Thymus (tissue), 11 donors: ENCODE results near the gene ECE2. TPM values are rescaled to one million over a fixed set of nuclear protein-coding genes. Genes with fewer than 3 reads are reported as not detected.
"Not testable (repeated sequence)": the region's sequence is repeated elsewhere in the genome, so short reads cannot be mapped to it uniquely, and the experiment has no call there.

Experiments used
- DNase-seq, 9 donors: peaks; one replicate each; pipeline ENCODE4 v3.0.0-alpha.2; 2013; ENCODE audit warnings: low spot score in 9 of 9, low read depth in 6 of 9, missing footprints in 1 of 9
- H3K27ac ChIP-seq, 2 donors: one replicate each; pipeline ENCODE4 v1.5.1; 2013; ENCODE audit warnings: control low read depth in 1 of 2, low read depth in 1 of 2, low read length in 1 of 2, mild to moderate bottlenecking in 1 of 2, moderate library complexity in 1 of 2
- H3K27me3 ChIP-seq, 2 donors: one replicate each; pipeline ENCODE4 v1.5.1; 2013; ENCODE audit warnings: low read length in 1 of 2; ENCODE audit not compliant: control insufficient read depth in 2 of 2, insufficient read depth in 1 of 2
- H3K36me3 ChIP-seq, 2 donors: one replicate each; pipeline ENCODE4 v1.5.1; 2013; ENCODE audit warnings: low read length in 1 of 2, mild to moderate bottlenecking in 1 of 2, moderate library complexity in 1 of 2; ENCODE audit not compliant: control insufficient read depth in 2 of 2, insufficient read depth in 2 of 2
- H3K4me1 ChIP-seq, 2 donors: one replicate each; pipeline ENCODE4 v1.5.1; 2013; ENCODE audit warnings: low read length in 2 of 2; ENCODE audit not compliant: control insufficient read depth in 2 of 2, insufficient read depth in 2 of 2
- H3K4me3 ChIP-seq, 2 donors: one replicate each; pipeline ENCODE4 v1.5.1; 2013; ENCODE audit warnings: low read length in 2 of 2, control low read depth in 1 of 2, mild to moderate bottlenecking in 1 of 2
- H3K9me3 ChIP-seq, 2 donors: one replicate each; pipeline ENCODE4 v1.5.1; 2013; ENCODE audit warnings: low read length in 1 of 2, mild to moderate bottlenecking in 1 of 2; ENCODE audit not compliant: control insufficient read depth in 2 of 2, insufficient read depth in 1 of 2
- WGBS: extraction: QIAGEN DNeasy Blood & Tissue Kit; methylation state at CpG from one replicate; pipeline ENCODE4 v1.1.7; 2013; 5-methylcytosine and 5-hydroxymethylcytosine counted together
- polyA plus RNA-seq: library from polyadenylated mRNA; stranded (reverse); fragments of 200-250 nt; gene quantifications from one replicate; pipeline ENCODE4 v1.2.3, GENCODE V29; 2013
- total RNA-seq: library from RNA; stranded (reverse); fragments of 120-200 nt; gene quantifications from one replicate; pipeline ENCODE4 v1.2.4, GENCODE V29; 2013
- donor health status: healthy.

The ECE2 gene
- total and polyA plus RNA-seq, 2 donors: not detected

DNA sequence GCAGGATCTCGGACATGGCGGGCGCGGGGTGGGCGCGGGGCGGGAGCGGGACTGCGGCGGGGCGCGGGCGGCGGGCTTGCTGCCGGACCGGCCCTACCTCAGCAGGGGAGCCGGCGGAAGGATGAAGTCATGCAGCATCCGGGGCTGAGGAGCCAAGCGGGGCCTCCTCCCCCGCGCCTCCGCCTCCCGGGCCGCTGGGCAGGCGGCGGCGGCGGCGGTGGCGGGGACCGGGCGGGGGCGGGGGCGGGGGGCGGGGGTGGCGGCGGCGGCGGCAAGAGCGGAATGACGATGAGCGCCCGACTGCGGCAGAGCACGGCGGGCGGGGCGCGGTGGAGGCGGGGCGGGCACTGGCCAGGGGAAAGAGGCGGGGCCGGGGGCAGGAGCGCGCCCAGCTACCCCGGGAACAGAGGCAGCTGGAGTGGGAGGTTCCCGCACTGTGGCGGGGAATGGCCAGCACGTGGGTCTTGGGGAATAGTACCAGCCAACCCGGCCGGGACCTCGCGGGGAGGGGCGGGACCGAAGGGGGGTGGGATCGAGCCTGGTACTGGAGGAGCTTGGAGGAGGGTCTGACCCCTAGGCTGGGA lies 14.5 kb upstream of the ECE2 start, which contains the start of gene CAMK2N2:
Gene CAMK2N2 (minus strand): TSS at position 284 of the 584 bp plus-strand sequence. CDS start 268 bp downstream, at position 16.
- H3K9me3 ChIP-seq: peaks cover 0 to 16% of the 10 kb centered on the region in 2 donors
- peaks cover 0 to 20% of the 10 kb centered on the region in 2 donors for H3K4me1 ChIP-seq
- DNase-seq: peak in 1 of 9 donors; percentile 12
- no peaks in the 10 kb centered on the region for H3K36me3 ChIP-seq
- H3K27ac ChIP-seq: no peak within 1 kb of the TSS
- H3K4me3 ChIP-seq: peak within 1 kb of the TSS in 1 of 2 donors; percentile 51
- H3K27me3 ChIP-seq: peaks cover 55 to 78% of the 10 kb centered on the region in 2 donors
- under 1% methylated on average over 66 of the region's 67 CpGs for WGBS

DNA sequence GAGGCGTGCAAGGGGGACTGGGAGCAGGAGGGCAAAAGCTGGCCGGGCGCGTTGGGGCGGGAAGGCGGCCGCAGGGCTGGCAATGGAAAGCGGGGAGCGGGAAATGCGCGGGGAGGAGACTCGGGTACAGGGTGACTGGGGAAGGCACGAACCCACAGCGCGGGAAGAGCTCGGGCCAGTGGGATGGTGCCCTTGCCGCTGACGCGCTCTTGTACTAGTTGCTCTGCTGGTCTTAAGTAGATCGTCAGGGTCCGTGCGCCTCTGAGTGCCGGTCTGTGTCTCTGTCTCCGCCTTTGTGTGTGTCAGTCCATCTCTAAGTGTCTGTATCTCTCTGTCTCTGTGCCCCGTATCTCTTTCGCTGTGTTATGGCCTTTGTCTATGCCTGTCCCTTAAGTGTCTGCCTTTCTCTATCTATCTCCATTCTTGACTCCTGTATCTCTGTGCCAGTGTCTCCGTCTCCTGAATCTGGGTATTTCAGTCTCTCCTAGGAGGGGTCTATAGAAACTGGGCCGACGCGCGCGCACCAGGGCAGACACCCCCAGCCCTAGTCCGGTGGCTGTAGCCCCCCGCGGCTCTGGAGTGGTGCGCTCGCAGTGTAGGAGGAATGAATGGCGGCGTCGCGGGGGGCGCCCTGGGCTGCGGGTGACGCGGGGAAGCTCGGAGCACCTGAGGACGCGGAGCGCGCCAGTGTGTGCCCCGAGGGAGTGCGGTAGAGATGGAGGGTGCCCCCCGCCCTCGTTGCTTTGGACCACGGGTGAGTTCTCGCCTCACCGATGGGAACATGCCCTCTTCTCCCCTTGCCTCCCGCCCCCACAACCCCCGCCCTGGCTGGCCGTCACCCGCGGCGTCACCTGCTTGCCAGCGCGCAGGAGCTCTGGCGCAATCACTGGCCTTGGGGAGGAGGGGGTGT lies 13.7 kb upstream of the ECE2 start:
- H3K9me3 ChIP-seq: peaks cover 0 to 16% of the 10 kb centered on the region in 2 donors
- WGBS: 4% methylated on average over 66 of the region's 66 CpGs
- H3K4me3 ChIP-seq: peak overlapping the region in 1 of 2 donors; percentile 51
- H3K4me1 ChIP-seq: peaks cover 0 to 20% of the 10 kb centered on the region in 2 donors
- H3K27me3 ChIP-seq: peaks cover 55 to 78% of the 10 kb centered on the region in 2 donors
- no peak overlapping the region for H3K27ac ChIP-seq
- H3K36me3 ChIP-seq: no peaks in the 10 kb centered on the region
- DNase-seq: peak in 1 of 9 donors; percentile 10

DNA sequence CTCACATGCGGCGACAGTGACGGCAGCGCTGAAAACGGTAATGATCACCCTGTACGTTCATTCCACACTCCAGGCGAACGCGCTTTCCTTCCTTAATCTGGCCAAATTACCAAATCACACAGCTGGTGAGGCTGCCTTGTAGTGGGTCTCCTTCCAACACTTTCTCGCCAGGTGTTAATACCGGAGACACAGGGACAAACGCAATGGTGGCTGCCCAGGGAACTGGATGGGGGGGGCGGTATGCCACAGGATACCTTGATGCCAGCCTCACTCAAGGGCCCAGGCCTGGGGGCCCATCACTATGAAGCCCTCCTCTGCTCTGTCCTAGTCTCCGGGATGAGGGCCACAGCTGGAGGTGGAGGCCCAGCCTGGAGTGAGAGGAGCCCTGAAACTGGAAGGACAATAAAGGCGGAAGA lies 13.1 kb upstream of the ECE2 start:
- 21% methylated on average over 15 of the region's 15 CpGs for WGBS
- Histone ChIP-seq H3K27ac (no peak overlapping the region), H3K9me3 (peaks cover 0 to 16% of the 10 kb centered on the region in 2 donors), H3K4me1 (peaks cover 0 to 20% of the 10 kb centered on the region in 2 donors), H3K4me3 (no peak overlapping the region), H3K27me3 (peaks cover 55 to 74% of the 10 kb centered on the region in 2 donors), H3K36me3 (no peaks in the 10 kb centered on the region)
- no peak for DNase-seq

DNA sequence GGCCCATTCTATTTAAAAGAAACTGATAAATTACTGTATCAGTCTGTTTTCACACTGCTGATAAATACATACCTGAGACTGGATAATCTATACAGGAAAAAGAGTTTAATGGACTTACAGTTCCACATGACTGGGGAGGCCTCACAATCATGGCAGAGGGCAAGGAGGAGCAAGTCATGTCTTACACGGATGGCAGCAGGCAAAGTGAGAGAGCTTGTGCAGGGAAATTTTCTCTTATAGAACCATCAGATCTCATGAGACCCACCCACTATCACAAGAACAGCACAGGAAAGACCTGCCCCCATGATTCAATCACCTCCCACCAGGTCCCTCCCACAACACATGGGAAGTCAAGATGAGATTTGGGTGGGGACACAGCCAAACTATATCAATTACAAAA lies 8.6 kb upstream of the ECE2 start:
- H3K36me3 ChIP-seq, H3K4me1 ChIP-seq, H3K9me3 ChIP-seq, DNase-seq, H3K4me3 ChIP-seq, H3K27ac ChIP-seq: not testable (repeated sequence)
- H3K27me3 ChIP-seq: peaks cover 13 to 48% of the 10 kb centered on the region in 2 donors
- WGBS: 98% methylated on average over 1 of the region's 1 CpG

DNA sequence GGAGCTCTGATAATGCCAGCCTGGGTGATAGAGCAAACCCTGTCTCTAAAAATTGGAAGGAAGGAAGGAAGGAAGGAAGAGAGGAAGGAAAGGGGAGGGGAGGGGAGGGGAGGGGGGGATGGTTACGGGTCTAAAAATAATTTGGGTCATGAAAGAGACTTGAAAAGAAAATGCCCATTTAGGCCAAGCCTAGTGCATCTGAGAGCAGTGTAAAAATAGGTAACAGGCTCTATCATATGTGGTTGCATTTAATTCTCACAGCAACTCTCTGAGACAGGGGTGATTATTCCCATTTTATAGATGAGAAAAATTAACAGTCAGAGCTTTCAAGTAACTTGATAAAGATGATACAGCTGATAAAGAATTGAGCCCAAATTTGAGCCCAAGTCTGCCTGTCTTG lies 3.6 kb upstream of the ECE2 start:
- Histone ChIP-seq H3K9me3 (peaks cover 0 to 9% of the 10 kb centered on the region in 2 donors), H3K4me1 (no peaks in the 10 kb centered on the region), H3K36me3 (no peaks in the 10 kb centered on the region), H3K4me3 (no peak overlapping the region), H3K27me3 (peaks cover 18 to 61% of the 10 kb centered on the region in 2 donors), H3K27ac (no peak overlapping the region)
- DNase-seq: no peak
- WGBS: 42% methylated on average over 1 of the region's 1 CpG

DNA sequence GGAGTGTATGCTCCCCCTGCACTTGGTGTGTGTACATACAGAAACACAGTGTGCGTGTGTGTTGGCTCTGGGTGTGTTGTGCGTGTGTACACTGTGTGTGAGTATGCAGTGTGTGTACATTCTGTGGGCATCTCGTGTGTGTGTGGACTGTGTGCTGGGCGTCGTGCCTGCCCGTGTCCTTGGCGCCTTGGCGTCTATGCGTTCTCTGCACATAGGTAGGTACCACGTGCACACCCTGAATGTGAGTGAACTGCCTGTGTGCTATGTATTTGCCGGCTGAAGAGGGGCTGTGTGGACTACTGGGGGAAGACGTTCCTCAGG lies 481 bp upstream of the ECE2 start:
- 84% methylated on average over 12 of the region's 12 CpGs for WGBS
- no peak for DNase-seq

DNA sequence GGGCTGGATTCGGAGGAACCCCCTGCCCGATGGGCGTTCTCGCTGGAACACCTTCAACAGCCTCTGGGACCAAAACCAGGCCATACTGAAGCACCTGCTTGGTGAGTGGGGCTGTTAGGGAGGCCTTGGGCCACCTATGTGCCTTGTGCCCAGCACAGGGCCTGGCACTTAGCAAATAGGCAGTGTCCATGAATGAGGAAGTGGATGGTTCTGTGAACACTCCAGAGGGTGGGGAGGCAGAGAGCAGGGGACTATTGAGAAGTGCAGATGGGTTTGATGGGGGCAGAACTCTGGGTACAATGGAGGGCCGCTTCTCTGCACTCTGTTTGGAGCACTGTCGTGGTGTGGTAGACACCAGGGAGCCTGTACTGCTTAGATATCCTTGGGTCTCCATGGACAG lies 1.5 kb downstream of the ECE2 start:
- no peaks in the 10 kb centered on the region for H3K4me1 ChIP-seq
- H3K9me3 ChIP-seq: peaks cover 0 to 9% of the 10 kb centered on the region in 2 donors
- H3K36me3 ChIP-seq: no peaks in the 10 kb centered on the region
- no peak for DNase-seq
- no peak overlapping the region for H3K27ac ChIP-seq
- no peak overlapping the region for H3K4me3 ChIP-seq
- H3K27me3 ChIP-seq: peaks cover 18 to 81% of the 10 kb centered on the region in 2 donors
- WGBS: 93% methylated on average over 6 of the region's 6 CpGs

More for the DNA sequence above, 481 bp upstream of the ECE2 start:
- Histone ChIP-seq H3K36me3 (no peaks in the 10 kb centered on the region), H3K27ac (no peak overlapping the region), H3K9me3 (peaks cover 0 to 9% of the 10 kb centered on the region in 2 donors), H3K27me3 (peaks cover 18 to 77% of the 10 kb centered on the region in 2 donors), H3K4me3 (no peak overlapping the region), H3K4me1 (no peaks in the 10 kb centered on the region)

DNA sequence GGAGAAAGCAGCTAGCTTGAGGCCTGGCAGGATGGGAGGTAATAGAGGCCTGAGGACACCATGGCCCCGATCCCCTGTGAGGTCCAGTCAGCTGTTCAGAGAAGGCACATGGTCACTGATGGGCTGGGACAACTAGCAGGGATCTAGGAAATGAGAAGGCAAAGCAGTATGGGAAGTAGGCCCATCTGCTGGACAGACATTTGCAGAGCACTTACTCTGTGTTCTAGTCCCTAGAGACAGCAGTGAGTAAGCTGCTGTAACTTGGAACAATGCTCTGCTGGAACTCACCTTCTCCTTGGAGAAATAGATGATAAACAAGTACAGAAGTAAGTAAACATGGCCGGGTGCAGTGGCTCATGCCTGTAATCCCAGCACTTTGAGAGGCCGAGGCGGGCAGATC lies 7.1 kb downstream of the ECE2 start:
- H3K27ac ChIP-seq: no peak overlapping the region
- H3K36me3 ChIP-seq: no peaks in the 10 kb centered on the region
- H3K9me3 ChIP-seq: no peaks in the 10 kb centered on the region
- no peak overlapping the region for H3K4me3 ChIP-seq
- H3K27me3 ChIP-seq: peaks cover 0 to 57% of the 10 kb centered on the region in 2 donors
- H3K4me1 ChIP-seq: no peaks in the 10 kb centered on the region
- DNase-seq: no peak
- 95% methylated on average over 4 of the region's 4 CpGs for WGBS

DNA sequence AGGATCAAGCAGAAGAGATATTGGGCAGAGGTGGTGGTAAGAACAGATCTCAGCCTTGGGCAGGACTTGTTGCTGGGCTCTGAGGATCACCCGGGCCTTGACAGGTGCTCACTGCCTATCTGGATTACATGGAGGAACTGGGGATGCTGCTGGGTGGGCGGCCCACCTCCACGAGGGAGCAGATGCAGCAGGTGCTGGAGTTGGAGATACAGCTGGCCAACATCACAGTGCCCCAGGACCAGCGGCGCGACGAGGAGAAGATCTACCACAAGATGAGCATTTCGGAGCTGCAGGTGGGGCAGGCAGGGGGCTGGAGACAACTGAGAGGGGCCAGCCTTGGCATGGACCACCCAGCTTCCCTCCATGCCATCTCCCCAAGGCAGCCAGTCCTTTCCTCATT lies 7.9 kb downstream of the ECE2 start:
- Histone ChIP-seq H3K4me3 (no peak overlapping the region), H3K27ac (no peak overlapping the region), H3K27me3 (peaks cover 0 to 49% of the 10 kb centered on the region in 2 donors), H3K4me1 (no peaks in the 10 kb centered on the region), H3K9me3 (no peaks in the 10 kb centered on the region), H3K36me3 (no peaks in the 10 kb centered on the region)
- WGBS: 93% methylated on average over 8 of the region's 8 CpGs
- no peak for DNase-seq
